A549 (cell line): ENCODE data around the gene CHTF18.

Source experiments
- CTCF ChIP-seq: fragments of >200 bp; sonication (Bioruptor Twin); formaldehyde crosslinking; IDR thresholded peaks from 3 replicates; pipeline ENCODE4 v1.5.1; 2016
- EP300 ChIP-seq, 2 experiments: fragments of >200 bp; sonication (Bioruptor Twin); formaldehyde crosslinking; IDR thresholded peaks; 2 replicates in 1 of 2; 3 replicates in 1 of 2; pipeline ENCODE4 v1.6.1; 2016 to 2017
- HMGXB4 ChIP-seq: fragments of 250-450 bp; sonication (Bioruptor Pico); IDR thresholded peaks from 2 replicates; pipeline ENCODE4 v1.5.0; 2021; ENCODE audit warnings: mild to moderate bottlenecking, moderate library complexity, borderline replicate concordance
- MAFK ChIP-seq: fragments of 450-650 bp; IDR thresholded peaks from 2 replicates; pipeline ENCODE4 v1.6.1; 2014; ENCODE audit not compliant: partially characterized antibody
- REST ChIP-seq: fragments of 200-600 bp; sonication (generic); IDR thresholded peaks from 2 replicates; pipeline ENCODE4 v1.6.1; 2016; ENCODE audit warnings: antibody characterized with exemption, mild to moderate bottlenecking, moderate library complexity
- ZC3H11A ChIP-seq: fragments of 450-650 bp; IDR thresholded peaks from 2 replicates; pipeline ENCODE4 v1.6.1; 2014; ENCODE audit warnings: antibody characterized with exemption, mild to moderate bottlenecking

- TF ChIP-seq MAFK (no peak), REST (no peak), CTCF (no peak), EP300 (IDR thresholded peaks at IDR 0.05) (no peak), HMGXB4 (no peak), ZC3H11A (no peak)
Observed at GRCh38 chr16:825341-826061, 37.1 kb downstream of the CHTF18 start.
